Measurements from ENCODE around the gene PHYHD1.
A peak's percentile ranks its signal among the peaks of the same experiment; 100 is the strongest.

Gene PHYHD1

DNA sequence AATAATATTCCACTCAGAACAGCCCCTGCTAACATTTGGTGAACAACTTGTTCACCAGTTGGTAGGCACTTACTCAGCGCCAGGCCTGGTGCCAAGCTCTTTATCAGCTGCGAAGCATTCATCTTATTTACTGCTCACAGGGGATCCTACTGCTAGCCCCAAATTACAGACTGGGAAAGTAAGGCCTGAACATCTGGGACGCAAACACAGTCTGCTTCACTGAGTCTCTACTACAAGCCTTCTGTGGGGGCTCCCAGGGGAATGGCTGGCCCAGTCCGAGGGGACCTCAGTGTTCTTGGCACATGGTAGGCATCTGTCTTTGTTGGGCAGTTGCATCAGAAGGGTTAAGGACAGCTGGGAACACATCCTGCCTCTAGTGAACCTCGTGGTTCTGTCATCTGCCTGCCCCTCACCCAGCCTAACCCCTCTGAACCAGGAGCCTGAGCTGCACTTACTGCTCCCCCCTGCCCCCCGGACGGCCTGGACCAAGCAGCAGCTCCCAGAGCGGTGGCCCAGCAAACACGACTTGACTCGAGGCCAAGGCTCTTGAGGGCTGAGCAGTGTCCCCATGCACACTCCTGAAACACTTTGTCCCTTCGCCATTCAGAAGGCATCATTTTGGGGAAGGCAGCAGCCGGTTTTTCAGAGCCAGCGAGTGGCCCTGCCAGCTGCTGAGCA, at the start of gene PHYHD1:
PHYHD1 (plus strand) TSS at position 602 of the 678 bp plus-strand sequence. CDS start 1,342 bp downstream, outside the sequence.
- no peak for DNase-seq (ENCODE audit: low read depth in 1 of 2, low spot score in 1 of 2)

DNA sequence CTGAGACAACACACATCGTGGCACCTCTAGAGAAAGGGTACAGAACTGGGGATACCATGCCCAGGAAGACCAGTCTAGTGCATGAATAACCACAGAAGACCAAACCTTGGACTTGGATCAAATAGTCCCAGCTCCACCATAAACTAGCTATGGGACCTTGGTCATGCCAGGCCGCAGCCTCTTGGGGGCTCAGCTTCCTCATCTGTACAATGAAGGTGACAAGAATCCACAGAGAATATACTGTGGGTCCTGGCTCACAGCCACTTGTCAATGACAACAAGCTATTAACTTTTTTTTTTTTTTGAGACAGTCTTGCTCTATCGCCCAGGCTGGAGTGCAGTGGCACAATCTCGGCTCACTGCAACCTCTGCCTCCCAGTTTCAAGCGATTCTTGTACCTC, 42.9 kb upstream of the PHYHD1 start:
- DNase-seq (ENCODE audit: low read depth in 1 of 2, low spot score in 1 of 2): no peak

DNA sequence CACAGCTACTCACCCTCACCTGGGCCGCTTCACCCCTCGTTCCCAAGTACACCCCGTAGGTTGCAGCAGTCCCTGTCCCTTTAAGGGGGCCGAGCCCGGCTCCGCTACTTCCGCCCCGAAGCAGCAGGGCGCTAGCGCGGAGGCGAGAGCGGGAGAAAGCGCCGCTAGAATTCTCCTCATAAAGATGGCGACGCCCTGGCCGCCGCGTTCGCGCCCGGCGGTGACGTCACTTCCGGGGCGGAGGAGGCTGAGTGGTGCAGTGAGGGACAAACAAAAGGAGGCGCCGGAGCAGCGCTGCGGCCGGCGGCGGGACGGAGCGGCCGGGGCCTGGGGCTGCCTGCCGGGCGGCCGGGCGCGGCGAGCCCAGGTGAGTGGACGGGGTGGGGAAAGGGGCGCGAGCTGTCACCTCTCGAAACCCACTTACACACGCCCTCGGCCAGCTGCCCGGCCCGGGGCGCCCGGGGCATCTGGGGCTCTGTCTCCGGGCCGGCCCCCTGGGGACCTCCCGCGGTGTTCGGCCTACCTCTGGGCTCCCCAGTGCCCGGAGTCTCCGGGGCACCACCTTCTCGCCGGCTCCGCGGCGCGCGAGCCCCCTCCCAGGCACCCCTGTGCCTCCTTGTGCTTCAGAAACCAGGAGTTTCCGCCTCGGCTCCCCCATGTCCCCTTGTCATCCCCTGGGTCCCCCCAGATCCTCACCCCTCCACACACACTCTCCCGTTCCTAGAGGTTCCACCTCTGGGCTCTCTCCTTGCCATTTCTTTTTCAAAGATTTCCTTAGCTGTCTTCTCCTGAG, 38.7 kb upstream of the PHYHD1 start, which contains the start of the genes KYAT1 and LRRC8A:
KYAT1 (minus strand) TSS at position 67 of the 793 bp plus-strand sequence. CDS start 36,545 bp downstream, outside the sequence.
LRRC8A (plus strand) TSS at position 250 of the 793 bp plus-strand sequence. CDS start 25,032 bp downstream, outside the sequence.
- DNase-seq (ENCODE audit: low read depth in 1 of 2, low spot score in 1 of 2): peak; percentile 97 to 99

DNA sequence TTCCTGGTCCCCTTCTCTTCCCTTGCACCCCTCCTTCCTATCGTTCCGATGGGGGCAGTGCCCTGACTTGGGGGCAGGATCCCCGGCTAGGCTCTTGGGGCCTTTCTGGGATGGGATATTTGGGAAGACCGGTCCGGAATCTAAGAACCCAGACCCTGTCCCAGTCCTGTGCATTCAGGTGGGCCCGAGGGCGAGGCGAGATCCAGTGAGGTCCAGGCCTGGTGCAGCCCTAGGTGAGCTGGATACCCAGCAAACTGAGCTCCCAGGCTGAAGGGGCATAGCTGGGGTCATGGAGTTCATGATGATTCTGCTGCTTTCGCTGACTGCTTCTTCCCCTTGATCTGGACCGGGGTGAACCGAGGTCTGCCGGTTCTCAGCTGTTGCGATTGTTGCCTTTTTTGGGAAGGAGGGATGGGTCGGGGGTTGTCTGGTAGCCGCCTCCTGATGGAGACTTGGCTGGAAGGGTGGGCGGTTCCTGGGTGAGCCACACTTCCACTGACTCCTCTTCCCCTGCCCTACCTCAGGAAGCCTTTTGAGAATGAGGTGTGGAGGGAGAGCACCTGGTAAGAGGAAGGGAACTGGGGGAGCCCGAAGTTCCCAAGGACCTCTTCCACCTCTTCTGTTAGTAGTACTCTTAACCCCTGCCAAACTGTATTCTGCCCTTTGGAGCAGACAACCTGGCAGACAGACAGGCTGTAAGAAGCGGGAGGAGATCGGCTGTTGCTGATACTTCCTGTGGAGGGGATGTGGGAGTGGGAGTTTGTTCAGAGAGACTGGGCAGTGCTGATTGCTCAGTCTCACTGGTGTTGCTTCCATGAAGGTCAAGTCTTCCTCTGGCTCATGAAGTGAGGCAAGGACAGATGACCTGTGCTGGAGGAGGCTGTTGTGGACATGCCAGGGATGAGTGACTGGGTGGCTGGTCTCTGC, 37.8 kb upstream of the PHYHD1 start:
- no peak for DNase-seq (ENCODE audit: low read depth in 1 of 2, low spot score in 1 of 2)

DNA sequence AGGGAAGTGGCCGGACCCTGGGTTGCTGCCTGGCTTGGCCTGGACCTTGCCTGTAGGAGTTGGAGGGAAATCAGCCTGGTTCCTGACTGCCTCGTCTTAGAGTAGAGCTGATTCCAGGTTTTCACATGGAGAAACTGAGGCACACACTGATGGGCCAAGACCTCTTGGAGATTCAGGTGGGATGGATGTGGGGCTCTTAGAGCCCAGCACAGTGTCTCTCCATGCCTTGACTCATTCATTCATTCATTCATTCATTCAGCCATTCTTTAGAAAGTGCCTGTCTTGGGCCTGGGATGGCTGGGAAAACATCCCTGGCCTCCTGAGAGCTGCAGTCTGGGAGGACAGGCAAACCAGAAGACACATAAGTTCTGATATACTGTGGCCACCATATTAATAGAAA, 36.6 kb upstream of the PHYHD1 start:
- DNase-seq (ENCODE audit: low read depth in 1 of 2, low spot score in 1 of 2): no peak

DNA sequence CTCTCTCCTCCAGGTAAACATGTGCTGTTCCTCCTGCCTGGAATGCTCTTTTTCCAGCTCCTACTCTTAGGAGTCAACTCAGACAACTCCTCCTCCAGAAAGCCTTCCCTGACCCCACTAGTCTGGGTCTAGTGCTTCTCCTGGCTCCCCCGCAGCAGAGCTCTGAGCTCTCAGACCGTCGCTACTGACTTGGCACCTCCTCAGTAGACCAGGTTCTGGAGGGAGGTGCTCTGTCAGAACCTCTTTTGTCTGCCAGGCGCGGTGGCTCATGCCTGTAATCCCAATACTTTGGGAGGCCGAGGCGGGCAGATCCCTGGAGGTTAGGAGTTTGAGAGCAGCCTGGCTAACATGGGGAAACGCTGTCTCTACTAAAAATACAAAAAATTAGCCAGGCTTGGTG, 35.4 kb upstream of the PHYHD1 start:
- no peak for DNase-seq (ENCODE audit: low read depth in 1 of 2, low spot score in 1 of 2)

DNA sequence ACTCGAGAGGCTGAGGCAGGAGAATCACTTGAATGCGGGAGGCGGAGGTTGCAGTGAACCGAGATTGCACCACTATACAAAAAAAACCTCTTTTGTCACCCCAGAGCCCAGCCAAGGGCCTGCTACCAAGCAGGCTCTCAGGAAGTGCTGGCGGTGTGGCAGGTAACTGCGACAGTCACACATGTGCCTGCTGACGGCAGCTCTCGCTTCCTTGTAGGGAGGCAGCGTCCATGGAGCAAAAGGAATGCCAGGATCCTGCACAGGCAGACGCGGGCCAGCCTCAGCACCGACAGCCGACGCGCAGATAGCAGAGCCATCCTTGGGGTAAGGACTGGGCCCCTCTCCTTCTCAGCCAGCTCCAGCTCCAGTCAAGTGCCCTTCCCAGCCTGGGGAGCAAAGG, 35.0 kb upstream of the PHYHD1 start:
- DNase-seq (ENCODE audit: low read depth in 1 of 2, low spot score in 1 of 2): no peak

DNA sequence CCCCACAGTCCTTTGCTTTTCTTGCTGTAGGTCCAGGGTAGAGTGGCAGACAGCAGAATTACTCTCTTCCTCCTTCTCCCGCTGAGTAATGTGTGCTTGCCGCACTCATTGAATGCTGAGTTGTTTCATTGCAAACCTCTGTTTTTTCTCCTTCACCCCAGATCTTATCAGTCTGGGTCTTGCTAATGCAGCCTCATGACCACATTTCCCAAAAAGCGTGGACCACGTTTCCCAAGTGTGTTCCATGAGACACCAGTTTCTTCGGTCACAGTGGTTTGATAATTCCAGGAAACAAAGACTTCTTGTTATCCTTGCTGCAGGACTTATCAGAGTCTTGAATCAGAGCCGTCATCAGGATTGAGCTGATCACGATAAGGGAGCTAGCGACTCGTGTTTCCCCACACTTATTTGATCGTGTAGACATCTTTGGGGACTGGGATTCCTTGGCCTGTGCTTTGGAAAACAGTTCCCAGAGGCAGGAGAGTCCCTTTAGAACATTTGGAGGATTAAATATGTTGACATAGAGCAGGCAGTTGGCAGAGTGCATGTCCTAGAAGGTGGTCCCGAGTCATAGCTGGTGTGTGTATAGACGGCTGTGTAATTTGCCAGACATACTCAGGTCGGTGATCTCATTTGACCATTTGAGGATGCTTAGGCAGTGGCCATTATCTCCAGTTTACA, 34.4 kb upstream of the PHYHD1 start:
- DNase-seq (ENCODE audit: low read depth in 1 of 2, low spot score in 1 of 2): no peak

DNA sequence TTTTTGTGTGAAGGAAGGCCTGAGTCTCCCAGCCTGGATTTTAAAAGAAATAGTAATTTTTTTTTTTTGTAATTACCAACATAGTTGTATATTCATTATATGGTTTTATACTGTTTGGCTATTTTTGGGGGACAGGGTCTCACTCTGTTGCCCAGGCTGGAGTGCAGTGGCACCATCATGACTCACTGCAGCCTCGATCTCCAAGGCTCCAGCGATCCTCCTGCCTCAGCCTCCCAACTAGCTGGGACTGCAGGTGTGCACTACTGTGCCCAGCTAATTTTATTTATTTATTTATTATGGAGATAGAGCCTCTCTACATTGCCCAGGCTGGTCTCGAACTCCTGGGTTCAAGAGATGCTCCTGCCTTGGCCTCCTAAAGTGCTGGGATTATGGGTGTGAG, 33.7 kb upstream of the PHYHD1 start:
- DNase-seq (ENCODE audit: low read depth in 1 of 2, low spot score in 1 of 2): no peak

DNA sequence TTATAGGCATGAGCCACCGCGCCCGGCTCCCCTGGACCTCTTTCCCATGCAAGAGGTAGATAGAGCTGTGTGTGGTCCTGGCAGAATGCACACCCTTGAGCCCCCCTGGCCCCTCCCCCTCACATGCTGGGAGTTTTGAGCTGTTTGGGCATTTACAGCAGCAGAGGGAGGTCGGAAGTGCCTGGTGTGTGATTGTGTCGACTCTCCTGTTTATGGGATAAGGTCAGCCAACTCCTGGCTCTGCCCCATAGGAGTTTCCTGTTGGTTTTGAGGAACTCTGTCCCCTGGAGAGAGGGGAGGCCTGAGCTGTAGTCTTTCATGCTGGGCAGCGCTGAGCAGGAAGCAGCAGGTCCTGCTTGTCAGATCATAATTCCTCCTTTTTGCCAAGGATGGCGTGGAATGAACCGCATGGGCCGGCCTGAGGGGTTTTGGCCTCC, 32.9 kb upstream of the PHYHD1 start:
- DNase-seq (ENCODE audit: low read depth in 1 of 2, low spot score in 1 of 2): no peak

DNA sequence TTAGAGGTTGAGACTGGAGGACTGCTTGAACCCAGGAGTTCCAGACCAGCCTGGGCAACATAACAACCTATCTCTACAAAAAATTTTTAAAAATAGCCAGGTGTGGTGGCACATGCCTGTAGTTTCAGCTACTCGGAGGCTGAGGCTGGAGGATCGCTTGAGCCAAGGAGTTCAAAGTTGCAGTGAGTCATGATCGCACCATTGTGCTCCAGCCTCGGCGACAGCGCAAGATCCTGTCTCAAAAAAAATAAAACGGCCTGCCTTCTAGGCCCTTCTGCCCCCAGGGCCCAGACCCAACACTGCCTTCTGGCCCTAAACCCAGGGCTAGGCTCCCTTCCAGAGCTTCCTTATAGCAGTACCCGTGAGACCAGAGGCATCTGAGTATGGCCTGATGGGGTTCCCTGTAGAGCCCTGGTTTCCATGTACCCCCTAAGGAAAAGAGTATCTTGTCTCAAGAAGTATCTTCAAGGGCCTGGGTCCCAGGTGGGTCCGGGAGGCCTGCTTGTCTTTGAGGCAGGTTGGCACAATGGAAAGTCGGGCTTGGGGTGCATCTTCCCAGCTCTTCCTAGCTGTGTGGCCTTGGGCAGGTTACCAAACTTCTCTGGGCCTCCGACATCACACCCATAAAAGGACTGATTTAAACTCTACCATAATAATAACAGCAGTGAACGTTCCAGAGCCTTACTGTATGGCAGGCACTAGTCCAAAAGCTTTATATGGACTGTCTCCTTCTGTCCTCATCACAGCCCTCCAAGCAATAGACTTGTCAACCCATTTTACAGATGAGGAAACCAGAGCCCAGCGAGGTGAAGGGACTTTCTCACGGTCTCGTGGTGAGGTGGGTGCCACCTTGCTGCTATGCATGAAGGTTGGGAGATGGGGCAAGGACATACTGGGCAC, 29.2 kb upstream of the PHYHD1 start:
- DNase-seq (ENCODE audit: low read depth in 1 of 2, low spot score in 1 of 2): no peak

DNA sequence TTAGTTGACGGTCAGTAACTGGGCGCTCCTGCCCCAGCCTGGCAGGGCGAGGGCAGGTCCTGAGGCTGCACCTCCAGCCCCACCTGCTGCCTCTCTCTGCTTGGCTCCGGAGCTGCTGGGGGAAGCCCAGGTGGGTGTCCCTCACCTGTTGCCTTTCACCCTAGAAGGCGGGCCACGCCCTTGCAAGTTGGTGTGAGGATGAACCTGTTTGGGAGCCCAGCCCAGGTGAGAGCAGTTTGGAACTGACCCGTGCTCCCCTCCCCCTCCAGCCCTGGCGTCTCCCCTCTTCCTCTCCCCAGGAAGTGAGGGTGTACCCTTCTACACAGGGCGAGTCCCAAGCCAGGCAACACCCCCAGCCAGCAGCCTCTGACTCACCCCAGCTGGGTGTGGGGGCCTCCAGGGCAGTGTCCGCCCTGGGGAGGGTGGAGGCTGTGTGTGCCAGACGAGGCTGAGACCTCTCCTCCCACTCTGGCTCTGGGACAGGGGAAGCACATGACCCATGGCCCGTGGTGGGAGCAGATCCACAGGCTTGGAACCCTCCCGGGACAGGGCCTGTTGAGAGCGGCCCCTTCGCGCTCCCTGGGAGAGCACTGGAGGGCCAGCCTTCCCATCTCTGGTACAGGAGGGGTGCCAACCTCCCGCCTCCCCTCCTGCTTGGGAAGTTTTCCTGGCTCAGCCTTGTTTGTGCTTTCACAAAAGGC, 28.4 kb upstream of the PHYHD1 start:
- no peak for DNase-seq (ENCODE audit: low read depth in 1 of 2, low spot score in 1 of 2)

DNA sequence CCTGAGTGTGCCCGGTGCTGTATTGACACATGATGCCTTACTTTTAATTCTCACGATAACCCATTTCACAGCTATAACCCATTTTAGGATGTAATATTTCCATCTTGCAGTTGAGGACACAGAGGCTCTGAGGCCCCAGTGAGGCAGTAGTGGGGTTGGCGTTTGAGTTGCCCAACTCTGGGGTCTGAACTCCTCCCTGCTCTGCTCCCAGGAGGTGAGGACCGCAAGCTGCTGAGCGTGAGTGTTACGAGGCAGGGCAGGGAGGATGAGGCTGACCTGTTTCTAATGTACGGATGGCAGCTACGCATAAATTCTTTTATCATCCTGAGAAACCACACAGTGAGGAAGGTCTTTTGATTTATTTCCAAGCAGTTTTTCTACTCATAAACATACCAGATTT, 27.4 kb upstream of the PHYHD1 start:
- no peak for DNase-seq (ENCODE audit: low read depth in 1 of 2, low spot score in 1 of 2)

DNA sequence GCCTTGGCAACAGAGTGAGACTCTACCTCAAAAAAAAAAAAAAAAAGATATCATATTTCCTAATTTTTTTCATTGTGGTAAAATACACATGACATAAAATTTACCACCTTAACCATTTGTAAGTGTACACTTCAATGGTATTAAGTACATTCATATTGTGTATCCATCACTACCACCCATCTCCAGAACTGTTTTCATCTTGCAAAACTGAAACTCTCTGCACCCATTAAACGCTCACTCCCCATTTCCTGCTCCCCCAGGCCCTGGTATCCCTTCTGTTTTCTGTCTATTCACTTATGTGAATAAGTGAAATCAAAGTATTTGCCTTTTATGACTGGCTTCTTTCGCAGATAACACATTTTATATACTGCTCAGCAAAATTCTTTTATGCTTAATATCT, 26.0 kb upstream of the PHYHD1 start:
- DNase-seq (ENCODE audit: low read depth in 1 of 2, low spot score in 1 of 2): no peak

DNA sequence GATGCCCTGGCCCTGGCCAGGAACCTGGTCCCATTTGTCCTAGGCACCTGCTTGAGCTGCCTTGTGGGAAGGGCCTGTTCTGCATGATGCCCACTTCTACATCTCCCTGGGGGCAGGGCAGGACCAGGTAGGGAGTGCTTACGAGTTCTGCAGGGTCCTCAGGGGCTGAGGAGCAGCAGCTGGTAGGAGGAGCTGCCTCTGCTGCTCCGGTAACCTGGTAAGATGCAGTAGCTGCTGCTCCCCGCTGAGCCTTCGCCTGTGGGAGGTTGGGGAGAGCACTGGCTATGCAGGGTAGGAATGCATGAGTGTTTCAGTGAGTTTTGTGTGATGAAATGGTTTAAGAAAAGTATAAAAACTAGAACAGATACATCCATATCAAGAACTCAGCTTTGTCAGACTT, 25.2 kb upstream of the PHYHD1 start:
- DNase-seq (ENCODE audit: low read depth in 1 of 2, low spot score in 1 of 2): no peak

DNA sequence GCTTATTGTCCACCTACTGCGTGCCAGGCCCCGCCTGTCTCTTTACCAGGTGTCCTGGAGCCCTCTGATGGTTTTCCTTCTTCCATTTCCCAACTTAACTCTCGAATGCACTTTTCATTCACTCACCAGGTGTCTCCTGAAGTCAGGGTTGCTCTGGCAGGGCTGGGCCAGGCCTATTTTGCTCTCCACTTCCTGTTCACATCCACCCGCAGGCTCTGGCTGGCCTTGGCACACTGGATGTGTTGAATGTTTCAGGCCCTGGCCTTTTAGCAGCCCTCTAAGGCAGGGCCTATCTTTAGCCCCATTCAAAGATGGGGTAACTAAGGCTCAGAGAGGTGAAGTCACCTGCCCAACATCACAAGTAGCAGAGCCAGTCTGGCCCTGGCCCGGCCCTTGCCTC, 22.4 kb upstream of the PHYHD1 start:
- DNase-seq (ENCODE audit: low read depth in 1 of 2, low spot score in 1 of 2): no peak

DNA sequence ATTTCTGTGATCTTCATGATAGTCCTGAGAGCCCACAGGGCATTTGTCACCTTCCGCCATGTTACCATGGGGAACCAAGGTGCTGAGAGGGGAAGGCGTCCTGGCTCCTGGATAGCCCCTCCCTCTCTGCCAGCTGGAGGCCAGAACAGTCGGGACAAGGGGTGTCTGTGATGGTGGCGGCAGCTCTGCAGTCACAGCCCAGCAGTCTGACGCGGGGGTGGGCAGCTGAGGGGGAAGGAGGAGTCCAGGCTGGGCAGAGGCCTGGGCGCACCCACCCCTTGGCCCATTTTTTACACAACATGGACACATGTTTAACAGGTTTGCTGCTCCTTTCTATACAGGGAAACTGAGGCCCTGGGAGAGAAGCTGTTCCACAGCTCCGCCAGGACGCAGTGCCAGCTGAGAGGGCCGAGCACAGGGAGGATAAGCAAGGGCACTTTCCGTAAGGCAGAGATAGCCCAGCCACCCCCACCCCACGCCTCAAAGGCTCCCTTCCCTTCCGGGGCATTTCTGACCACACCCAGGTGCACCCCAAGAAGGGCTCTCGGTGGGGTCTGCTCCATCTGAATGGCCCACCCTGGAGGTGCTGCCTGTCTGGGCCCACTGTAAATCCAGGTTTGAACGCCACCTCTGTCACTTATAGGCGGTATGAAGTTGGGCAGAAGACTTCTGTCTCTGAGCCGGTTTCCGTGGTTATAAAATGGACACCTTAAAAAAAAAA, 21.8 kb upstream of the PHYHD1 start:
- DNase-seq (ENCODE audit: low read depth in 1 of 2, low spot score in 1 of 2): no peak

DNA sequence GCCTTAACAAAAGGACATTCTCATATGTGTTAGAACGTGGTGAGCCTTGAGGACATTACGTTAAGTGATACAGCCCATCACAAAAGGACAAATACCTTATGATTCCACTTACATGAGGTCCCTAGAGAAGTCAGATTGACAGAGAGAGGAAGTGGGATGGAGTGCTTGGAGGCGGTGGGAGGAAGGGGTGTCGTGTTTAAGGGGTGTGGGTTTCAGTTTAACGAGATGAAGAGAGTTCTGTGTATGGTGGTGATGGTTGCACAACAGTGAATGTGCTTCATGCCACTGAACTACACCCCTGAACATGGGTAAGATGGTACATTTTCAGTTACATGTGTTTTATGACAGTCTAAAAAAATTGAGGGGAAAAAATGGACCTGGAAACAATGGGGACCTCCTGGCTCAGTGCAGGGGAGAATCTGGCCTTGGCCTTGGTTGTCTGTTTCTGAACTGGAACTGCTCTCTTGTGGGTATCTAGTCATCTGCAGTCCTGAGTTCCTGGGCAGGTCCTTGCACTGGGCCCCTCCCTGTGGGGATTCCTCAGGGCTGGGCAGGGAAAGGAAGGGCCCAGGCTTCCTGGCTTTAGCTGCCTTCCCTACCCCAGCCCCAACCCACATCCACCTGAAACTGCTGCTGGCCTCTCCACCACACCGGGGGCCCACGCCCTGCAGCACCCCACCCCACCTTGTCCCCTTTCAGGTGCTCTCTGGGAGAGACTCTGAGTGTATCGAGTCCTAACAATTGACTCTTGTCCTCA, 21.0 kb upstream of the PHYHD1 start:
- no peak for DNase-seq (ENCODE audit: low read depth in 1 of 2, low spot score in 1 of 2)
